ENCODE results near the gene CEP152.

- TF ChIP-seq EZH2 (IDR thresholded peaks at IDR 0.05) (no peak), POLR2AphosphoS5 (IDR thresholded peaks at IDR 0.05; ENCODE audit: borderline replicate concordance, low read depth, low read length) (no peak), FOXP2 (optimal IDR thresholded peaks at IDR 0.05; ENCODE audit: control extremely low read depth, extremely low read length, insufficient read depth) (no peak)
Observed at GRCh38 chr15:48719668-48720067, 91.2 kb downstream of the CEP152 start.

Measured in SK-N-MC (cell line).